ENCODE results near the gene DIDO1. TPM values are rescaled to one million over a fixed set of nuclear protein-coding genes. Genes with fewer than 3 reads are reported as not detected.

DIDO1 gene
- total RNA-seq, 1 experiment from 2014 or later: 33.2 TPM

DNA sequence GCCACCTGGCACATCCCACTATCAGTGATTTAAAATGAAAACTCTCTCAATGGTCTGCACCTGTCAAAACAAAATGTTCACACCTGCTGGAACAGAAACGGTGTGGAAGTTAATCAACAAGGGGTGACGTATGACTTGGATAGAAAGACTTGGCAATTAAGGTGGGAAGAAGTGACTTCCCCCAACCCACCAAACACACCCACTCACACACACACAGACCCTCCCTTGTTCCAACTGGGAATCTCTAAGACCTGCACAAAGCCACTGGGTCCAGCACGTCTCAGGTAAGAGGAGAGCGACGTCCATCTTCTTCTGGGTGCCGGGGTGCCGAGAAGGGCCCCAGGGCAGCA is 39.6 kb downstream of the DIDO1 start:
- Histone ChIP-seq H3K9ac (ENCODE audit: low read length) (no peak overlapping the region), H3K4me2 (ENCODE audit: low read length) (no peak overlapping the region), H3K9me3 (ENCODE audit: low read length) (no peaks in the 10 kb centered on the region), H4K20me1 (ENCODE audit: low read length) (no peaks in the 10 kb centered on the region), H3K4me1 (ENCODE audit: insufficient read depth, low read length) (no peaks in the 10 kb centered on the region), H3K27me3 (ENCODE audit: low read length) (no peaks in the 10 kb centered on the region), H3K27ac (ENCODE audit: low read length) (no peak overlapping the region), H3K4me3 (ENCODE audit: low read length) (no peak overlapping the region), H3K9me2 (replicated peaks; ENCODE audit: low read length) (no peaks in the 10 kb centered on the region), H3F3A (ENCODE audit: low read length, unreplicated experiment) (peaks cover 5% of the 10 kb centered on the region), H3K79me2 (ENCODE audit: low read length) (no peaks in the 10 kb centered on the region), H3K36me3 (ENCODE audit: low read depth, low read length) (peaks cover 39% of the 10 kb centered on the region; the same call in 1 of the 2 replicates), H2AFZ (ENCODE audit: low read length) (no peak overlapping the region)
- no TSS peak for BruUV-seq (replicated peaks)
- TF ChIP-seq EZH2 (IDR thresholded peaks at IDR 0.05; ENCODE audit: low read length, unreplicated experiment) (no peak), EZH2phosphoT487 (IDR thresholded peaks at IDR 0.05; ENCODE audit: borderline replicate concordance, low read length) (no peak)
- TF ChIP-seq, protein P1, sequence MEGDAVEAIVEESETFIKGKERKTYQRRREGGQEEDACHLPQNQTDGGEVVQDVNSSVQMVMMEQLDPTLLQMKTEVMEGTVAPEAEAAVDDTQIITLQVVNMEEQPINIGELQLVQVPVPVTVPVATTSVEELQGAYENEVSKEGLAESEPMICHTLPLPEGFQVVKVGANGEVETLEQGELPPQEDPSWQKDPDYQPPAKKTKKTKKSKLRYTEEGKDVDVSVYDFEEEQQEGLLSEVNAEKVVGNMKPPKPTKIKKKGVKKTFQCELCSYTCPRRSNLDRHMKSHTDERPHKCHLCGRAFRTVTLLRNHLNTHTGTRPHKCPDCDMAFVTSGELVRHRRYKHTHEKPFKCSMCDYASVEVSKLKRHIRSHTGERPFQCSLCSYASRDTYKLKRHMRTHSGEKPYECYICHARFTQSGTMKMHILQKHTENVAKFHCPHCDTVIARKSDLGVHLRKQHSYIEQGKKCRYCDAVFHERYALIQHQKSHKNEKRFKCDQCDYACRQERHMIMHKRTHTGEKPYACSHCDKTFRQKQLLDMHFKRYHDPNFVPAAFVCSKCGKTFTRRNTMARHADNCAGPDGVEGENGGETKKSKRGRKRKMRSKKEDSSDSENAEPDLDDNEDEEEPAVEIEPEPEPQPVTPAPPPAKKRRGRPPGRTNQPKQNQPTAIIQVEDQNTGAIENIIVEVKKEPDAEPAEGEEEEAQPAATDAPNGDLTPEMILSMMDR (conservative IDR thresholded peaks at IDR 0.05; ENCODE audit: low read depth, low read length): no peak
- ATAC-seq: no peak
- ChIA-PET POLR2A (ENCODE audit: unreplicated experiment) (no interaction called here), CTCF (no interaction called here)
- intact Hi-C loops (cut with micrococcal nuclease): loop anchor here (1.0 kb wide), 1 partner anchor 11 kb away; no protein-coding TSS in a partner anchor
- DNase-seq: no peak

DNA sequence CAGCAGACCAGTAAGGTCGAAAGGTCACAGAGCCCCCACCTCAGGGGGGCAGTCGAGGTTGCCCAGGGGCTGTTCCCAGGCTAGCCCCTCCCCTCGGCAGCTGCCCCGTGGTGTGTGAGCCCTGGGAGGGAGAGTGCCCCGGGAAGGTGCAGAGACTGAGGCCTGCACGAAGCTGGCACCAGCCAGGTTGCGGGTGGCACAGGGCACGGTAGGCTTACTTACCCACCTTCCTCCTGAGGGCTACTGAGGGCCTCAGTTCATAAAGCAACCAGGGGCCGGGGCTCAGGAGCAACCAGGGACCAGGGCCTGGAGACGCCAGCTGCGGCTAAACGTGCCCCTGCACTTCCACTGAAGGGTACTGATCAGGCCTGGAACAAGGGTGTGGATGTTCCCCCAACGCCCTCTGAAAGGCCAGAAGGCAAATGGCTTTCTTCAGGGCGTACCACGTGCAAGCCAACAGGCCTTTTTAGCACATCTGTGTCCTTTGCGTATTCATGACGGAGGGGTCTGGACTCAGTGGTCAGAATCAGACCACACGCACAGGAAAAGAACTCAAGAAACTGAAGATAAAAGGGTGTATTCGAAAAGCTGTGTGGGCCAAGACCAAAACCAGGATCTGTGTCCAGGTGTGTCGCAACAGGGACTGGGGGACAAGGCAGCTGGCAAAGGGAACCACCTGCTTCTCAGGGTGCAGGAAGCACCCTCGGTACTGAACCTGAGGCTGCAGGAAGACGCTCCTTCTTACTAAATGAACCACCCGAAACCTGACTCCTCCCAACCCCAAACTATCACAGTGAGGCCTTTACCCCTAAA is 40.2 kb downstream of the DIDO1 start:
- CTCF ChIA-PET: no interaction called here
- no peaks in the 10 kb centered on the region for H3K27me3 ChIP-seq (ENCODE audit: low read length)
- H3K27ac ChIP-seq (ENCODE audit: low read length): no peak overlapping the region
- DNase-seq: no peak
- peaks cover 5% of the 10 kb centered on the region for H3F3A ChIP-seq (ENCODE audit: low read length, unreplicated experiment)
- no peak for ATAC-seq
- H3K9me2 ChIP-seq (replicated peaks; ENCODE audit: low read length): no peaks in the 10 kb centered on the region
- BruUV-seq (replicated peaks): no TSS peak
- H2AFZ ChIP-seq (ENCODE audit: low read length): no peak overlapping the region
- no peaks in the 10 kb centered on the region for H3K79me2 ChIP-seq (ENCODE audit: low read length)
- no peak overlapping the region for H3K4me3 ChIP-seq (ENCODE audit: low read length)
- no peaks in the 10 kb centered on the region for H4K20me1 ChIP-seq (ENCODE audit: low read length)
- peaks cover 34% of the 10 kb centered on the region; the same call in 1 of the 2 replicates for H3K36me3 ChIP-seq (ENCODE audit: low read depth, low read length)
- no peaks in the 10 kb centered on the region for H3K9me3 ChIP-seq (ENCODE audit: low read length)
- no peak for TF ChIP-seq EZH2 (IDR thresholded peaks at IDR 0.05; ENCODE audit: low read length, unreplicated experiment)
- TF ChIP-seq, protein P1 (conservative IDR thresholded peaks at IDR 0.05; ENCODE audit: low read depth, low read length): no peak
- TF ChIP-seq EZH2phosphoT487 (IDR thresholded peaks at IDR 0.05; ENCODE audit: borderline replicate concordance, low read length): no peak
- no peaks in the 10 kb centered on the region for H3K4me1 ChIP-seq (ENCODE audit: insufficient read depth, low read length)
- no peak overlapping the region for H3K9ac ChIP-seq (ENCODE audit: low read length)
- POLR2A ChIA-PET (ENCODE audit: unreplicated experiment): no interaction called here
- H3K4me2 ChIP-seq (ENCODE audit: low read length): no peak overlapping the region
- intact Hi-C loops (cut with micrococcal nuclease): no loop called here

Data from PC-3 (cell line).